DND-41 (cell line): ENCODE measurements around the gene LPIN1.

Experiments
- ATAC-seq: fragments of 200-7000 bp; cut with Tn5 transposase; 3 replicates; pipeline ENCODE4 v1.9.1; 2021; ENCODE audit warnings: low read depth; ENCODE audit not compliant: insufficient read depth
- DNase-seq: peaks from one replicate; pipeline ENCODE4 v3.0.0-alpha.2; 2020
- H2AFZ ChIP-seq: 2 replicates; pipeline ENCODE4 v1.6.0; 2012; ENCODE audit warnings: low read depth, low read length
- H3K27ac ChIP-seq: 2 replicates; pipeline ENCODE4 v1.5.1; 2012; ENCODE audit warnings: low read length, inconsistent platforms
- H3K27me3 ChIP-seq: fragments of 200-600 bp; sonication (generic); 2 replicates; pipeline ENCODE4 v1.6.0; 2012; ENCODE audit warnings: low read length, mild to moderate bottlenecking, inconsistent platforms; ENCODE audit not compliant: insufficient read depth, poor library complexity
- H3K36me3 ChIP-seq: 2 replicates; pipeline ENCODE4 v1.5.1; 2012; ENCODE audit warnings: low read length, inconsistent platforms; ENCODE audit not compliant: insufficient read depth
- H3K4me1 ChIP-seq: 2 replicates; pipeline ENCODE4 v1.5.1; 2012; ENCODE audit warnings: mild to moderate bottlenecking, low read length; ENCODE audit not compliant: insufficient read depth
- H3K4me2 ChIP-seq: 2 replicates; pipeline ENCODE4 v1.6.0; 2012; ENCODE audit warnings: mild to moderate bottlenecking, moderate library complexity, low read length, inconsistent platforms; ENCODE audit not compliant: insufficient read depth
- H3K4me3 ChIP-seq, 2 experiments: fragments of 200-600 bp in 1 of 2; shearing (Covaris generic) in 1 of 2; 2 replicates each; pipeline ENCODE4 v1.5.1; 2012 to 2016; ENCODE audit warnings: inconsistent platforms in 2 of 2, low read length in 2 of 2, mild to moderate bottlenecking in 2 of 2, low read depth in 1 of 2, moderate library complexity in 1 of 2
- H3K79me2 ChIP-seq: 2 replicates; pipeline ENCODE4 v1.6.0; 2012; ENCODE audit warnings: low read length, inconsistent platforms; ENCODE audit not compliant: insufficient read depth
- H3K9ac ChIP-seq: 2 replicates; pipeline ENCODE4 v1.6.0; 2012; ENCODE audit warnings: low read depth, mild to moderate bottlenecking, inconsistent platforms, low read length, moderate library complexity
- H3K9me3 ChIP-seq: 2 replicates; pipeline ENCODE4 v1.5.1; 2012; ENCODE audit warnings: low read length, moderate library complexity, mild to moderate bottlenecking, inconsistent platforms; ENCODE audit not compliant: insufficient read depth, severe bottlenecking
- H4K20me1 ChIP-seq: 2 replicates; pipeline ENCODE4 v1.6.0; 2012; ENCODE audit warnings: low read length; ENCODE audit not compliant: insufficient read depth
- CTCF ChIP-seq: IDR thresholded peaks from 2 replicates; pipeline ENCODE4 v1.5.1; 2012; ENCODE audit warnings: borderline replicate concordance, low read length, moderate library complexity, mild to moderate bottlenecking; ENCODE audit not compliant: poor library complexity, severe bottlenecking; ENCODE audit errors: extremely low read depth
- EZH2 ChIP-seq: IDR thresholded peaks from 3 replicates; pipeline ENCODE4 v1.6.1; 2012; ENCODE audit warnings: borderline replicate concordance, low read depth, mild to moderate bottlenecking, moderate library complexity, low read length, inconsistent platforms; ENCODE audit not compliant: severe bottlenecking

Gene LPIN1

GRCh38 chr2:11827547-11827946, 81.1 kb downstream of the LPIN1 start:
- Histone ChIP-seq H4K20me1 (no peaks in the 10 kb centered on the region), H3K9ac (no peak overlapping the region), H3K27ac (no peak overlapping the region), H3K27me3 (no peaks in the 10 kb centered on the region), H3K4me2 (no peak overlapping the region), H2AFZ (no peak overlapping the region), H3K9me3 (no peaks in the 10 kb centered on the region), H3K79me2 (no peaks in the 10 kb centered on the region), H3K36me3 (peaks cover 24% of the 10 kb centered on the region), H3K4me1 (peaks cover 40% of the 10 kb centered on the region), H3K4me3 (no peak overlapping the region)
- DNase-seq (no peak), ATAC-seq (no peak)
- TF ChIP-seq EZH2 (no peak), CTCF (no peak)

GRCh38 chr2:11828933-11829323, 82.5 kb downstream of the LPIN1 start:
- Histone ChIP-seq H3K27ac (peak overlapping the region; percentile 96), H3K27me3 (no peaks in the 10 kb centered on the region), H3K79me2 (no peaks in the 10 kb centered on the region), H3K36me3 (peaks cover 24% of the 10 kb centered on the region), H3K9me3 (no peaks in the 10 kb centered on the region), H3K4me2 (peak overlapping the region; percentile 71), H2AFZ (peak overlapping the region; percentile 70; the same call in 1 of the 2 replicates), H3K4me1 (peaks cover 53% of the 10 kb centered on the region), H3K9ac (peak overlapping the region; percentile 54), H4K20me1 (no peaks in the 10 kb centered on the region), H3K4me3 (no peak overlapping the region)
- no peak for ATAC-seq
- TF ChIP-seq CTCF (no peak), EZH2 (no peak)
- DNase-seq = no peak

- peak; percentile 39 for ATAC-seq
- H3K27ac ChIP-seq = peak overlapping the region; percentile 96
- peak overlapping the region; percentile 54 for H3K9ac ChIP-seq
- H3K4me2 ChIP-seq = peak overlapping the region; percentile 71
- TF ChIP-seq CTCF = peak; percentile 85
- TF ChIP-seq EZH2 = no peak
- H3K27me3 ChIP-seq = no peaks in the 10 kb centered on the region
- H3K79me2 ChIP-seq = no peaks in the 10 kb centered on the region
- peaks cover 19% of the 10 kb centered on the region for H3K36me3 ChIP-seq
- peak; percentile 86 for DNase-seq
- no peaks in the 10 kb centered on the region for H4K20me1 ChIP-seq
- H3K4me1 ChIP-seq = peaks cover 55% of the 10 kb centered on the region
- peak overlapping the region; percentile 70 for H2AFZ ChIP-seq
- H3K4me3 ChIP-seq = peak overlapping the region in 1 of 2 experiments; percentile 54; a peak in 2 of 4 replicates
- no peaks in the 10 kb centered on the region for H3K9me3 ChIP-seq
Measured at GRCh38 chr2:11829324-11829946, 83.0 kb downstream of the LPIN1 start.
